SHP77 treated with DMSO at 0.1 percent for 48 hours (cell line): ENCODE measurements around the gene SCD5.
A peak's percentile ranks its signal among the peaks of the same experiment; 100 is the strongest.

ENCODE experiments used
- DNase-seq: peaks from one replicate; lab custom pipeline; 2025; lab: John Stamatoyannopoulos, UW

Gene SCD5

GRCh38 chr4:82630079-82630478 lies 168.5 kb downstream of the SCD5 start:
- DNase-seq, result no peak

- no peak for DNase-seq
Measured at GRCh38 chr4:82629238-82630000, 169.2 kb downstream of the SCD5 start.

- DNase-seq, result no peak
Measured at GRCh38 chr4:82626251-82626868, 172.2 kb downstream of the SCD5 start.

- DNase-seq, result no peak
Measured at GRCh38 chr4:82624819-82625218, 173.8 kb downstream of the SCD5 start.

- no peak for DNase-seq
Measured at GRCh38 chr4:82623121-82623683, 175.4 kb downstream of the SCD5 start.

GRCh38 chr4:82621251-82621650 lies 177.3 kb downstream of the SCD5 start:
- no peak for DNase-seq

GRCh38 chr4:82620126-82620735 lies 178.4 kb downstream of the SCD5 start:
- no peak for DNase-seq

GRCh38 chr4:82618103-82618720 lies 180.4 kb downstream of the SCD5 start:
- DNase-seq, result no peak

GRCh38 chr4:82614838-82615449 lies 183.7 kb downstream of the SCD5 start:
- no peak for DNase-seq

GRCh38 chr4:82613121-82613520 lies 185.5 kb downstream of the SCD5 start:
- DNase-seq, result no peak

- DNase-seq, result no peak
Measured at GRCh38 chr4:82611982-82612381, 186.6 kb downstream of the SCD5 start.

- DNase-seq, result no peak
Measured at GRCh38 chr4:82611527-82611926, 187.1 kb downstream of the SCD5 start.

GRCh38 chr4:82610041-82610440 lies 188.6 kb downstream of the SCD5 start:
- DNase-seq, result no peak

GRCh38 chr4:82606622-82607021 lies 192.0 kb downstream of the SCD5 start:
- DNase-seq, result no peak

GRCh38 chr4:82604522-82604921 lies 194.1 kb downstream of the SCD5 start:
- DNase-seq, result no peak

GRCh38 chr4:82601242-82602015 lies 197.2 kb downstream of the SCD5 start:
- DNase-seq, result no peak

- DNase-seq, result peak; percentile 21
Measured at GRCh38 chr4:82599336-82599735, 199.3 kb downstream of the SCD5 start.

- DNase-seq, result no peak
Measured at GRCh38 chr4:82594456-82594855, 204.1 kb downstream of the SCD5 start.

GRCh38 chr4:82593411-82593810 lies 205.2 kb downstream of the SCD5 start:
- DNase-seq, result no peak

GRCh38 chr4:82592639-82593038 lies 206.0 kb downstream of the SCD5 start:
- DNase-seq, result no peak

GRCh38 chr4:82591592-82591991 lies 207.0 kb downstream of the SCD5 start:
- DNase-seq, result peak; percentile 66
